ENCODE measurements around the gene ZDHHC19.
A peak's percentile ranks its signal among the peaks of the same experiment; 100 is the strongest.
"Not testable (repeated sequence)": the region's sequence is repeated elsewhere in the genome, so short reads cannot be mapped to it uniquely, and the experiment has no call there.

ZDHHC19 gene

GRCh38 chr3:196186651-196187573 is 24.3 kb downstream of the ZDHHC19 start:
- Histone ChIP-seq H3K27ac (ENCODE audit: low read length) (peak overlapping the region; percentile 37; the same call in 1 of the 2 replicates), H3K9ac (ENCODE audit: low read length) (peak overlapping the region; percentile 57; the same call in 1 of the 2 replicates), H3K79me2 (ENCODE audit: low read length) (no peaks in the 10 kb centered on the region), H4K20me1 (ENCODE audit: insufficient read depth, low read length) (no peaks in the 10 kb centered on the region), H3K36me3 (replicated peaks; ENCODE audit: insufficient read depth, low read length) (no peaks in the 10 kb centered on the region), H3K4me1 (ENCODE audit: low read length) (peaks cover 8% of the 10 kb centered on the region), H3K4me3 (ENCODE audit: low read length) (peak overlapping the region; percentile 33; the same call in 1 of the 2 replicates), H3K27me3 (replicated peaks; ENCODE audit: insufficient read depth, low read length) (no peaks in the 10 kb centered on the region), H3K9me2 (replicated peaks; ENCODE audit: insufficient read depth, low read length) (no peaks in the 10 kb centered on the region), H3K4me2 (ENCODE audit: low read depth, low read length) (peak overlapping the region; percentile 87), H2AFZ (ENCODE audit: low read length) (peak overlapping the region; percentile 87), H3K9me3 (replicated peaks; ENCODE audit: insufficient read depth, low read length) (no peaks in the 10 kb centered on the region), H3F3A (ENCODE audit: insufficient read depth, low read length) (no peaks in the 10 kb centered on the region)
- DNase-seq: peak; percentile 44
- TF ChIP-seq EZH2 (optimal IDR thresholded peaks at IDR 0.05; ENCODE audit: low read depth, low read length) (no peak), CTCF (IDR thresholded peaks at IDR 0.05; ENCODE audit: low read length) (no peak), EZH2phosphoT487 (IDR thresholded peaks at IDR 0.05; ENCODE audit: low read length) (no peak)

GRCh38 chr3:196184881-196185280 is 26.3 kb downstream of the ZDHHC19 start:
- H3K27ac ChIP-seq (ENCODE audit: low read length): no peak overlapping the region
- no peaks in the 10 kb centered on the region for H3F3A ChIP-seq (ENCODE audit: insufficient read depth, low read length)
- no peaks in the 10 kb centered on the region for H3K27me3 ChIP-seq (replicated peaks; ENCODE audit: insufficient read depth, low read length)
- no peak overlapping the region for H2AFZ ChIP-seq (ENCODE audit: low read length)
- H3K4me1 ChIP-seq (ENCODE audit: low read length): peaks cover 8% of the 10 kb centered on the region
- DNase-seq: no peak
- H3K9me3 ChIP-seq (replicated peaks; ENCODE audit: insufficient read depth, low read length): no peaks in the 10 kb centered on the region
- no peaks in the 10 kb centered on the region for H3K9me2 ChIP-seq (replicated peaks; ENCODE audit: insufficient read depth, low read length)
- H3K79me2 ChIP-seq (ENCODE audit: low read length): no peaks in the 10 kb centered on the region
- H3K4me3 ChIP-seq (ENCODE audit: low read length): no peak overlapping the region
- no peaks in the 10 kb centered on the region for H3K36me3 ChIP-seq (replicated peaks; ENCODE audit: insufficient read depth, low read length)
- no peaks in the 10 kb centered on the region for H4K20me1 ChIP-seq (ENCODE audit: insufficient read depth, low read length)
- no peak overlapping the region for H3K4me2 ChIP-seq (ENCODE audit: low read depth, low read length)
- no peak for TF ChIP-seq CTCF (IDR thresholded peaks at IDR 0.05; ENCODE audit: low read length)
- H3K9ac ChIP-seq (ENCODE audit: low read length): no peak overlapping the region

GRCh38 chr3:196184169-196184432 is 27.1 kb downstream of the ZDHHC19 start:
- not testable (repeated sequence) for H3K27me3 ChIP-seq (replicated peaks; ENCODE audit: insufficient read depth, low read length); DNase-seq; H3K27ac ChIP-seq (ENCODE audit: low read length); H3K4me1 ChIP-seq (ENCODE audit: low read length); H3K79me2 ChIP-seq (ENCODE audit: low read length); H3K4me2 ChIP-seq (ENCODE audit: low read depth, low read length); H3K9ac ChIP-seq (ENCODE audit: low read length); H3F3A ChIP-seq (ENCODE audit: insufficient read depth, low read length); H3K36me3 ChIP-seq (replicated peaks; ENCODE audit: insufficient read depth, low read length); H3K4me3 ChIP-seq (ENCODE audit: low read length); H4K20me1 ChIP-seq (ENCODE audit: insufficient read depth, low read length); H2AFZ ChIP-seq (ENCODE audit: low read length); H3K9me3 ChIP-seq (replicated peaks; ENCODE audit: insufficient read depth, low read length); H3K9me2 ChIP-seq (replicated peaks; ENCODE audit: insufficient read depth, low read length)

GRCh38 chr3:196181127-196181546 is 30.1 kb downstream of the ZDHHC19 start:
- no peaks in the 10 kb centered on the region for H3K79me2 ChIP-seq (ENCODE audit: low read length)
- no peak overlapping the region for H2AFZ ChIP-seq (ENCODE audit: low read length)
- no peak overlapping the region for H3K27ac ChIP-seq (ENCODE audit: low read length)
- H3K4me3 ChIP-seq (ENCODE audit: low read length): no peak overlapping the region
- DNase-seq: no peak
- H3K9ac ChIP-seq (ENCODE audit: low read length): no peak overlapping the region
- no peaks in the 10 kb centered on the region for H3K9me3 ChIP-seq (replicated peaks; ENCODE audit: insufficient read depth, low read length)
- H4K20me1 ChIP-seq (ENCODE audit: insufficient read depth, low read length): no peaks in the 10 kb centered on the region
- H3K4me1 ChIP-seq (ENCODE audit: low read length): no peaks in the 10 kb centered on the region
- H3K4me2 ChIP-seq (ENCODE audit: low read depth, low read length): no peak overlapping the region
- H3K36me3 ChIP-seq (replicated peaks; ENCODE audit: insufficient read depth, low read length): no peaks in the 10 kb centered on the region
- H3K9me2 ChIP-seq (replicated peaks; ENCODE audit: insufficient read depth, low read length): no peaks in the 10 kb centered on the region
- no peak for TF ChIP-seq EZH2phosphoT487 (IDR thresholded peaks at IDR 0.05; ENCODE audit: low read length)
- no peak for TF ChIP-seq CTCF (IDR thresholded peaks at IDR 0.05; ENCODE audit: low read length)
- no peak for TF ChIP-seq EZH2 (optimal IDR thresholded peaks at IDR 0.05; ENCODE audit: low read depth, low read length)
- no peaks in the 10 kb centered on the region for H3F3A ChIP-seq (ENCODE audit: insufficient read depth, low read length)
- H3K27me3 ChIP-seq (replicated peaks; ENCODE audit: insufficient read depth, low read length): no peaks in the 10 kb centered on the region
